CD4-positive, alpha-beta T cell treated with Interleukin-21 for 1 hour (primary cell): ENCODE results near the gene XAB2.

Experiments used
- DNase-seq: peaks from one replicate; pipeline ENCODE4 v3.0.0-alpha.2; 2020

XAB2 gene

GRCh38 chr19:7632340-7633203, 3.2 kb upstream of the XAB2 start:
- no peak for DNase-seq

- no peak for DNase-seq
These were observed 2.2 kb upstream of the XAB2 start for GRCh38 chr19:7631577-7631976.

GRCh38 chr19:7628589-7629311, 595 bp downstream of the XAB2 start:
- DNase-seq: peak; percentile 4

GRCh38 chr19:7627166-7627565, 2.2 kb downstream of the XAB2 start:
- no peak for DNase-seq

GRCh38 chr19:7625763-7626372, 3.5 kb downstream of the XAB2 start:
- DNase-seq: no peak

- no peak for DNase-seq
These were observed 4.5 kb downstream of the XAB2 start for GRCh38 chr19:7624810-7625209.

GRCh38 chr19:7623725-7624603, 5.4 kb downstream of the XAB2 start:
- DNase-seq: no peak

GRCh38 chr19:7622933-7623685, 6.2 kb downstream of the XAB2 start:
- no peak for DNase-seq

GRCh38 chr19:7620442-7621412, 8.6 kb downstream of the XAB2 start:
- no peak for DNase-seq

GRCh38 chr19:7619671-7620441, 9.5 kb downstream of the XAB2 start:
- no peak for DNase-seq

- no peak for DNase-seq
These were observed 10.4 kb downstream of the XAB2 start for GRCh38 chr19:7618771-7619510.

- no peak for DNase-seq
These were observed 11.0 kb downstream of the XAB2 start for GRCh38 chr19:7618348-7618747.

- no peak for DNase-seq
These were observed 11.6 kb downstream of the XAB2 start for GRCh38 chr19:7617735-7618134.

GRCh38 chr19:7617172-7617571, 12.2 kb downstream of the XAB2 start:
- no peak for DNase-seq

- DNase-seq: no peak
These were observed 14.2 kb downstream of the XAB2 start for GRCh38 chr19:7614859-7615741.

- no peak for DNase-seq
These were observed 16.8 kb downstream of the XAB2 start for GRCh38 chr19:7612282-7613274.
